ENCODE measurements around the gene DBNL. TPM values are rescaled to one million over a fixed set of nuclear protein-coding genes. Genes with fewer than 3 reads are reported as not detected.

The DBNL gene
- total and polyA plus RNA-seq, 2 donors (not counting 1 experiment from before 2014, with no cell fraction given), result 335 to 386 TPM

GRCh38 chr7:44043902-44044301 is 600 bp upstream of the DBNL start:
- Mint-ChIP-seq H3K27me3 (no peaks in the 10 kb centered on the region), H3K9me3 (ENCODE audit: insufficient read depth) (no peaks in the 10 kb centered on the region), H3K4me3 (peak overlapping the region; percentile 98), H3K4me1 (peaks cover 54% of the 10 kb centered on the region), H3K27ac (peak overlapping the region; percentile 97)
- H3K27ac ChIP-seq (ENCODE audit: low read length in 2 of 2), result peak overlapping the region; percentile 83 to 96
- H3K4me3 ChIP-seq (ENCODE audit: control extremely low read depth in 1 of 5, extremely low read depth in 1 of 5, insufficient read depth in 1 of 5, low read depth in 2 of 5, low read length in 4 of 5), result peak overlapping the region; percentile 76 to 96 (median 87)
- H3K79me2 ChIP-seq (ENCODE audit: control insufficient read depth, insufficient read depth, low read length), result peaks cover 54% of the 10 kb centered on the region
- peak overlapping the region; percentile 87 for H3K9ac ChIP-seq (ENCODE audit: low read length)
- H3K4me1 ChIP-seq (ENCODE audit: control insufficient read depth in 2 of 2, insufficient read depth in 2 of 2, low read length in 2 of 2), result peaks cover 44 to 53% of the 10 kb centered on the region in 2 donors
- H3K36me3 ChIP-seq (replicated peaks in 1 of 2; ENCODE audit: control extremely low read depth in 1 of 2, control insufficient read depth in 1 of 2, extremely low read depth in 1 of 2, insufficient read depth in 2 of 2, low read length in 1 of 2), result peaks cover 0 to 17% of the 10 kb centered on the region in 2 experiments
- ChIA-PET POLR2A (interaction anchor here (0.5 to 2.4 kb wide), 8 partner anchors 15 to 963 kb away, joined by 3 to 15 read pairs (median 4); partner anchors contain the start of gene POLM), CTCF (interaction anchor here (1.1 to 1.6 kb wide), 4 partner anchors 15 to 157 kb away, joined by 3 to 11 read pairs (median 6); partner anchors contain the start of gene YKT6)
- TF ChIP-seq EZH2 (IDR thresholded peaks at IDR 0.05; ENCODE audit: borderline replicate concordance, insufficient read depth, low read depth, low read length, poor library complexity, severe bottlenecking) (no peak), CTCF (IDR thresholded peaks at IDR 0.05) (no peak)
- DNase-seq, result no peak
- no peak for ATAC-seq (ENCODE audit: low read depth)
- no peaks in the 10 kb centered on the region for H3K27me3 ChIP-seq (replicated peaks in 1 of 4; ENCODE audit: control extremely low read depth in 1 of 4, control insufficient read depth in 3 of 4, insufficient read depth in 4 of 4, low read length in 3 of 4)
- peak overlapping the region; percentile 83 for H2AFZ ChIP-seq (ENCODE audit: insufficient read depth, low read depth, low read length, poor library complexity, severe bottlenecking)
- intact Hi-C loops (cut with micrococcal nuclease), result loop anchor here (1.0 to 10.0 kb wide), 3 partner anchors 25 to 981 kb away; partner anchors contain the start of gene POLM
- no peaks in the 10 kb centered on the region for H3K9me3 ChIP-seq (ENCODE audit: control extremely low read depth in 1 of 3, control insufficient read depth in 2 of 3, insufficient read depth in 1 of 3, low read length in 2 of 3)
- H3K4me2 ChIP-seq (replicated peaks; ENCODE audit: low read depth, low read length, poor library complexity, severe bottlenecking), result peak overlapping the region; percentile 93
- peaks cover 34% of the 10 kb centered on the region for H4K20me1 ChIP-seq (ENCODE audit: control insufficient read depth, insufficient read depth, low read length, poor library complexity, severe bottlenecking)
- WGBS (ENCODE audit: insufficient coverage), result 51% methylated on average over 3 of the region's 8 CpGs
